Kidney (tissue), 14 donors: ENCODE results near the gene GTF2F1. TPM values are rescaled to one million over a fixed set of nuclear protein-coding genes. Genes with fewer than 3 reads are reported as not detected.

Experiments
- DNase-seq, 5 donors: peaks; one replicate each; pipeline ENCODE4 v3.0.0-alpha.2; 2013 to 2020
- FAIRE-seq: peaks from 2 replicates; lab custom pipeline; 2012; peaks lifted over from hg19 to GRCh38; lab: Jason Lieb, UNC
- H3K27ac ChIP-seq, 2 donors: one replicate each; pipeline ENCODE4 v1.7.0; 2013; ENCODE audit warnings: low read depth in 2 of 2, low read length in 2 of 2, inconsistent platforms in 1 of 2
- H3K27me3 ChIP-seq: one replicate; pipeline ENCODE4 v1.7.1; 2013; ENCODE audit warnings: low read length, inconsistent platforms; ENCODE audit not compliant: control insufficient read depth, insufficient read depth
- H3K36me3 ChIP-seq, 3 donors: one replicate each; pipeline versions ENCODE4 v1.7.0 to v1.7.1; 2013; ENCODE audit warnings: low read length in 3 of 3, control low read depth in 1 of 3, inconsistent platforms in 1 of 3; ENCODE audit not compliant: insufficient read depth in 3 of 3, control insufficient read depth in 2 of 3
- H3K4me1 ChIP-seq, 3 donors: one replicate each; pipeline versions ENCODE4 v1.7.0 to v1.7.1; 2013; ENCODE audit warnings: low read length in 3 of 3, inconsistent platforms in 1 of 3, low read depth in 1 of 3; ENCODE audit not compliant: control insufficient read depth in 2 of 3, insufficient read depth in 2 of 3
- H3K4me3 ChIP-seq, 3 donors: one replicate each; pipeline versions ENCODE4 v1.7.0 to v1.8.1; 2013; ENCODE audit warnings: low read length in 3 of 3, control low read depth in 1 of 3, inconsistent platforms in 1 of 3
- H3K9ac ChIP-seq, 3 donors: one replicate each; pipeline versions ENCODE4 v1.7.0 to v1.7.1; 2013; ENCODE audit warnings: low read length in 3 of 3, control low read depth in 1 of 3, inconsistent platforms in 1 of 3
- H3K9me3 ChIP-seq, 3 donors: one replicate each; pipeline versions ENCODE4 v1.7.0 to v1.7.1; 2013; ENCODE audit warnings: low read length in 3 of 3, control low read depth in 1 of 3, inconsistent platforms in 1 of 3; ENCODE audit not compliant: control insufficient read depth in 2 of 3, insufficient read depth in 1 of 3
- intact Hi-C: fragments of 100-400 bp; cut with DNase I; formaldehyde crosslinking; loops from one replicate; pipeline ENCODE4 v1.11.1; 2022
- polyA plus RNA-seq: library from polyadenylated mRNA; stranded (reverse); fragments of 350-450 nt; fragmentation: Illumina TruSeq; extraction: RNeasy Lipid Tissue Mini Kit (QIAGEN cat#74804); gene quantifications from one replicate; pipeline ENCODE4 v1.2.3, GENCODE V29; 2014; ENCODE audit warnings: low read depth, low replicate concordance; ENCODE audit not compliant: insufficient read depth
- total RNA-seq: library from RNA; stranded (reverse); fragmentation: NEBNext Ultra II Directional; extraction: Animal tissue kit (Norgen Biotek cat#: 25700); gene quantifications from one replicate; pipeline ENCODE4 v1.2.1, GENCODE V29; 2021
- TF ChIP-seq, protein P1 (sequence below): IDR thresholded peaks from 3 replicates; pipeline ENCODE4 v1.5.1; 2012; ENCODE audit warnings: mild to moderate bottlenecking, moderate library complexity, borderline replicate concordance; ENCODE audit not compliant: insufficient read depth; ENCODE audit errors: extremely low read depth
- donor health status: control.
- donor health status: control.
- donor health status: control.
- donor health status: control.
- donor health status: control.
- donor health status: DM: yes; HTN: yes; CAD: no.
- donor health status: Normal renal cell carcinoma (clear cell type).

Gene GTF2F1
- total and polyA plus RNA-seq, 2 donors from 2014 or later, result 44.1 to 61.7 TPM

DNA sequence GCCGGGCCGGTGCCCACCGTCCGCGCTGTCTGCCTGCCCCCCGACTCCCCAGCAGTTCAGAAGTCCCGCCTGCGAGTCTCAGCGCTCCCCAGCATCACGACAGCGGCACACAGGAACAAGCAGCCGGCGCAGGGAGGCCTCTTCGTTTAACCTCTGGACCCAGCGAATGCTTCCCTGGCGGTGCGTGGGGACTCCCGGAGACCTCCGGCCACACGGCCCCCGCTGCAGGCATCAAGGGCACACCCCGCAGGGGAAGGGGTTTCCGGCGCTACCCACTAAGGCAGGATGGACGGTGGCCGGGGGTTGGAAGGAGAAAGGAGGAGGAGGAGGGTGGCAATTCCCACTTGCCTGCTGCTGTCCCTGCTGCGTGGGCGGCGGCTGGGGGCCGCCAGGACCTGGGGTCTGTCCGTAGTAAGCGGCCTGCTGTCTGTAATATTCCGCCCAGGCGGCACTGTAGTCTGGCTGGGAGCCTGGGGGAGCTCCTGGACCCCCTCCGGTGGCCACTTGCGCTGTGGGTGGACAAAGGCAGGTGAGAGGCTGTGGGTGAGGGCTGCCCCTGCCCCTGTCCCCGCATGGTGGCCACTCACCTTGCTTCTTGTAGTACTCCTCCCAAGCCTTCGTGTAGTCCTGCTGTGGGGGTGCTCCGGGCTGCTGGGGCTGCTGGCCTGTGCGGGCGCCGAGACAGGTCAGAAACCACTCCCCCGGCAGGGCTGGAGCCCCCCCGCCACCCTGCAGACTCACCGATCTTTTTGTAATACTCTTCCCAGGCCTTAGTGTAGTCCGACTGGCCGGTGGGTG lies 22.0 kb upstream of the GTF2F1 start:
- H3K36me3 ChIP-seq, result peaks cover 2 to 46% (median 20%) of the 10 kb centered on the region in 3 donors
- TF ChIP-seq, protein P1, sequence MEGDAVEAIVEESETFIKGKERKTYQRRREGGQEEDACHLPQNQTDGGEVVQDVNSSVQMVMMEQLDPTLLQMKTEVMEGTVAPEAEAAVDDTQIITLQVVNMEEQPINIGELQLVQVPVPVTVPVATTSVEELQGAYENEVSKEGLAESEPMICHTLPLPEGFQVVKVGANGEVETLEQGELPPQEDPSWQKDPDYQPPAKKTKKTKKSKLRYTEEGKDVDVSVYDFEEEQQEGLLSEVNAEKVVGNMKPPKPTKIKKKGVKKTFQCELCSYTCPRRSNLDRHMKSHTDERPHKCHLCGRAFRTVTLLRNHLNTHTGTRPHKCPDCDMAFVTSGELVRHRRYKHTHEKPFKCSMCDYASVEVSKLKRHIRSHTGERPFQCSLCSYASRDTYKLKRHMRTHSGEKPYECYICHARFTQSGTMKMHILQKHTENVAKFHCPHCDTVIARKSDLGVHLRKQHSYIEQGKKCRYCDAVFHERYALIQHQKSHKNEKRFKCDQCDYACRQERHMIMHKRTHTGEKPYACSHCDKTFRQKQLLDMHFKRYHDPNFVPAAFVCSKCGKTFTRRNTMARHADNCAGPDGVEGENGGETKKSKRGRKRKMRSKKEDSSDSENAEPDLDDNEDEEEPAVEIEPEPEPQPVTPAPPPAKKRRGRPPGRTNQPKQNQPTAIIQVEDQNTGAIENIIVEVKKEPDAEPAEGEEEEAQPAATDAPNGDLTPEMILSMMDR, result no peak
- H3K27me3 ChIP-seq, result no peaks in the 10 kb centered on the region
- DNase-seq (no peak), FAIRE-seq (no peak)
- H3K27ac ChIP-seq, result no peak overlapping the region
- no peak overlapping the region for H3K4me3 ChIP-seq
- intact Hi-C loops, result no loop called here
- no peak overlapping the region for H3K9ac ChIP-seq
- no peaks in the 10 kb centered on the region for H3K9me3 ChIP-seq
- peaks cover 0 to 6% (median 0%) of the 10 kb centered on the region in 3 donors for H3K4me1 ChIP-seq

DNA sequence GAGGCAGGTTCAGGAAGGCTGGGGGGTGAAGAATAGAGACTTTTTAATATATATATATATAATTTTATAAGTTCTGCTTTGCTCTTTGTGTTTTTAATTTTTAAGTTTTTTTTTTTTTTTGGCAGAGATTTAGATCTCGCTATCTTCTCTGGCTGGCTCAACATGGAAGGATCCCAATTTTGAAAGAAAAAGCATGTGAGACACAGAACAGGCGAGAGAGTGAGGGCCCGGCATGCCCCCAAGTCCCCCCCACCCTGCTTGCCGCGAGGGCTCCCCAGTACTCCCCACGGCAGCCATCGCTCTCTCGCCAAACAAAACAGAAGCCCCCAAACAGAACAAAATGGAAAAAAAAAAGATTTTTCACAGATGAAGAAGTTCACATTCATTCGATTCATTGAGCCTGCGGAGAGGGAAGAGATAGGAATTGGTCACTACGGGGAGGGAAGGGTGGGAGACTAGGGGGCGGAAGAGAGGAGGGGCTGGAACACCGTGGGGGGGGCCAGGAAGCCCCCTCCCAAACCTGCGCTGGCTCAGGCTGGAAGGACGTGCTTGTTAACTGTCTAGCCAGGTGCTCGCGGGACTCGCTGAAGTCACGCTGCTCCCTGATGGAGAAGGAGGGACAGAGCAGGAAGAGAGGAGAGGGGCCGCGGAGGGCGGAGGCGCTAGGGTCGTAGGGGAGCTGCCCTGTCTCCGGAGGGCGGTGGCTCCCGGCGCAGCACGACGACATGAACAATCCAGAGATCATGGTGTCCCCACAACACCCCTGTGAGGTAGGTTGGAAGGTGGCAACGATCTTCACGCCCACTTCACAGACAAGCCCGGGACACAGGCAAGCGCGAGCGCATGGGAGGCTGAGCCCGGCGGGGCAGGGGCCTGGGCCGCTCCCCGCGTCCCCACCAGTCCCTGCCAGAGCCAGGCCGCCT lies 21.0 kb upstream of the GTF2F1 start:
- no peak for FAIRE-seq
- no peak overlapping the region for H3K4me3 ChIP-seq
- peaks cover 2 to 36% (median 14%) of the 10 kb centered on the region in 3 donors for H3K36me3 ChIP-seq
- no peaks in the 10 kb centered on the region for H3K9me3 ChIP-seq
- H3K27me3 ChIP-seq, result no peaks in the 10 kb centered on the region
- no peak overlapping the region for H3K27ac ChIP-seq
- peaks cover 0 to 6% (median 0%) of the 10 kb centered on the region in 3 donors for H3K4me1 ChIP-seq
- H3K9ac ChIP-seq, result no peak overlapping the region
- intact Hi-C loops, result no loop called here
- TF ChIP-seq, protein P1, result no peak
- peak in 1 of 5 donors; percentile 39 for DNase-seq

DNA sequence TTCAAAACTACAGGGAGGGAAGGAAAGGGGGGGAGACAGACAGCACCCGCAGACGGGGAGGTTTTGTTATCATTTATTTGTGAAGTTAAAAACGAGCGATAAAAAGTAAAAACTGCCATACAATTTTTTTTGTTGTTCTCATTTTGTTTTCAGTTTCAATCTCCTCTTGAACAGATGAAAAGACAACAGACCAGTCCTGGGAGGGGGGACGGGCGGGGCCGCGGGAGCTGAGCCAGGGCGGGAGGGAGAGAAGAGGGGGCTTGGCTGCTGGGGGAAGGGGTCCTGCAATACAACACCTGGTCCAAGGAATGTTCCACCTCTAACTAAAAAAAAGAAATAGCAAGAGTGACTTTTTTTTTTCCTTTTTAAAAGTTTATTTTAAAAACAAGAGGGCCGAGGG lies 20.3 kb upstream of the GTF2F1 start:
- Histone ChIP-seq H3K36me3 (peaks cover under 1 to 29% (median 10%) of the 10 kb centered on the region in 3 donors), H3K27ac (no peak overlapping the region), H3K4me3 (no peak overlapping the region), H3K9ac (no peak overlapping the region), H3K4me1 (peaks cover 0 to 6% (median 0%) of the 10 kb centered on the region in 3 donors), H3K27me3 (no peaks in the 10 kb centered on the region), H3K9me3 (no peaks in the 10 kb centered on the region)
- FAIRE-seq, result no peak
- intact Hi-C loops, result no loop called here
- DNase-seq, result peak in 1 of 5 donors; percentile 39
- TF ChIP-seq, protein P1, result no peak
